Nephron progenitor cell (in vitro differentiated cells): ENCODE measurements around the gene CNTLN.

Source experiments
- DNase-seq: peaks from one replicate; pipeline ENCODE4 v3.0.0; 2021
- H3K27ac Mint-ChIP-seq: 2 replicates; pipeline ENCODE4 v1.8.0; 2021; ENCODE audit warnings: mild to moderate bottlenecking, moderate library complexity, mixed read lengths
- H3K27me3 Mint-ChIP-seq: 2 replicates; pipeline ENCODE4 v1.8.0; 2021; ENCODE audit warnings: mild to moderate bottlenecking, low read depth, mixed read lengths; ENCODE audit not compliant: poor library complexity
- H3K36me3 Mint-ChIP-seq: 2 replicates; pipeline ENCODE4 v1.8.0; 2021; ENCODE audit warnings: low read depth, mixed read lengths
- H3K4me1 Mint-ChIP-seq: 2 replicates; pipeline ENCODE4 v1.8.0; 2021; ENCODE audit warnings: mixed read lengths
- H3K4me3 Mint-ChIP-seq: 2 replicates; pipeline ENCODE4 v1.8.0; 2021; ENCODE audit warnings: mild to moderate bottlenecking, moderate library complexity, mixed read lengths
- H3K9me3 Mint-ChIP-seq: 2 replicates; pipeline ENCODE4 v1.8.0; 2021; ENCODE audit warnings: mild to moderate bottlenecking, moderate library complexity, mixed read lengths
- TF ChIP-seq, protein P1 (sequence below): fragments of 200-600 bp; sonication (generic); IDR thresholded peaks from 2 replicates; pipeline ENCODE4 v1.5.0; 2021; ENCODE audit warnings: antibody characterized with exemption

CNTLN gene

DNA sequence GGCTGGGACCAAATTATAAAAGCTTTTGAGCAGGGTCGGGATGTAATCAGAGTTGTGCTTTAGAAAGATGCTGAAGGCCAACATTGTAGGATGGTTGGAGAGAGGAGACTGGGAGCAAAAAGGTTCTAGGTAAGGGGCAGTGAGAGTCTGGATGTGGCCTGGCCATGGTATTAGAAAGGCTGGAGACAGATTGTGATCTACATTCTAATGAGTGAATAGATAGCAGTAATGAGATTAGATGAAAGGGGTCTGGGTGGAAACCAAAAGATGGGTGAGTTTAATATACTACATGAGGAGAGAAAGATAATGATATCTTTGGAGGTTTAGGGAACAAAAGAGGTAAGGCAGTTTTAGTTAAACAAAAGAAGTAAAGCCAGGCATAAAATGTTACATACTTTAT, 355.3 kb downstream of the CNTLN start:
- Mint-ChIP-seq H3K27ac (no peak overlapping the region), H3K27me3 (no peaks in the 10 kb centered on the region), H3K9me3 (no peaks in the 10 kb centered on the region), H3K4me1 (no peaks in the 10 kb centered on the region), H3K36me3 (no peaks in the 10 kb centered on the region), H3K4me3 (no peak overlapping the region)
- no peak for DNase-seq
- TF ChIP-seq, protein P1, sequence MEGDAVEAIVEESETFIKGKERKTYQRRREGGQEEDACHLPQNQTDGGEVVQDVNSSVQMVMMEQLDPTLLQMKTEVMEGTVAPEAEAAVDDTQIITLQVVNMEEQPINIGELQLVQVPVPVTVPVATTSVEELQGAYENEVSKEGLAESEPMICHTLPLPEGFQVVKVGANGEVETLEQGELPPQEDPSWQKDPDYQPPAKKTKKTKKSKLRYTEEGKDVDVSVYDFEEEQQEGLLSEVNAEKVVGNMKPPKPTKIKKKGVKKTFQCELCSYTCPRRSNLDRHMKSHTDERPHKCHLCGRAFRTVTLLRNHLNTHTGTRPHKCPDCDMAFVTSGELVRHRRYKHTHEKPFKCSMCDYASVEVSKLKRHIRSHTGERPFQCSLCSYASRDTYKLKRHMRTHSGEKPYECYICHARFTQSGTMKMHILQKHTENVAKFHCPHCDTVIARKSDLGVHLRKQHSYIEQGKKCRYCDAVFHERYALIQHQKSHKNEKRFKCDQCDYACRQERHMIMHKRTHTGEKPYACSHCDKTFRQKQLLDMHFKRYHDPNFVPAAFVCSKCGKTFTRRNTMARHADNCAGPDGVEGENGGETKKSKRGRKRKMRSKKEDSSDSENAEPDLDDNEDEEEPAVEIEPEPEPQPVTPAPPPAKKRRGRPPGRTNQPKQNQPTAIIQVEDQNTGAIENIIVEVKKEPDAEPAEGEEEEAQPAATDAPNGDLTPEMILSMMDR: no peak

- H3K36me3 Mint-ChIP-seq: peaks cover 4% of the 10 kb centered on the region
- no peaks in the 10 kb centered on the region for H3K4me1 Mint-ChIP-seq
- no peak for DNase-seq
- no peak overlapping the region for H3K4me3 Mint-ChIP-seq
- no peaks in the 10 kb centered on the region for H3K9me3 Mint-ChIP-seq
- TF ChIP-seq, protein P1: no peak
- no peak overlapping the region for H3K27ac Mint-ChIP-seq
- H3K27me3 Mint-ChIP-seq: no peaks in the 10 kb centered on the region
Measured at GRCh38 chr9:17491780-17492179, 356.9 kb downstream of the CNTLN start.

GRCh38 chr9:17503196-17503595, 368.4 kb downstream of the CNTLN start:
- no peaks in the 10 kb centered on the region for H3K9me3 Mint-ChIP-seq
- H3K27me3 Mint-ChIP-seq: no peaks in the 10 kb centered on the region
- no peaks in the 10 kb centered on the region for H3K4me1 Mint-ChIP-seq
- no peak for DNase-seq
- no peaks in the 10 kb centered on the region for H3K36me3 Mint-ChIP-seq
- TF ChIP-seq, protein P1: no peak
- no peak overlapping the region for H3K27ac Mint-ChIP-seq
- no peak overlapping the region for H3K4me3 Mint-ChIP-seq

DNA sequence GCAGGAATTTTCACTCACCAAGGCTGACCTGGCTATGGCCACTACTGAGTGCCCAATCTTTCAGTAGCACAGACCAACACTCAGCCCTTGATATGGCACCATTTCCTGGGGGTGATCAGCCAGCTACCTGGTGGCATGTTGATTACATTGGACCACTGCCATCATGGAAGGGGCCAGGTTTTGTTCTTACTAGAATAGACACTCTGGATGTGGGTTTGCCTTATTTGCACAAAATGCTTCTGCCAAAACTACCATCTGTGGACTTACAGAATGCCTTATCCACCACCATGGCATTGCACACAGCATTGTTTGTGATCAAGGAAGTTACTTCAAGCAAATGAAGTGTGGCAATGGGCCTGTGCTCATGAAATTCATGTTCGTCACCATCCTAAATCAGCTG, 374.3 kb downstream of the CNTLN start:
- Mint-ChIP-seq H3K36me3 (no peaks in the 10 kb centered on the region), H3K9me3 (no peaks in the 10 kb centered on the region), H3K27ac (no peak overlapping the region), H3K4me1 (no peaks in the 10 kb centered on the region), H3K27me3 (no peaks in the 10 kb centered on the region), H3K4me3 (no peak overlapping the region)
- DNase-seq: no peak
- TF ChIP-seq, protein P1: no peak

- TF ChIP-seq, protein P1: no peak
- H3K4me3 Mint-ChIP-seq: no peak overlapping the region
- H3K36me3 Mint-ChIP-seq: no peaks in the 10 kb centered on the region
- H3K27ac Mint-ChIP-seq: no peak overlapping the region
- H3K27me3 Mint-ChIP-seq: no peaks in the 10 kb centered on the region
- DNase-seq: no peak
- no peaks in the 10 kb centered on the region for H3K4me1 Mint-ChIP-seq
- H3K9me3 Mint-ChIP-seq: no peaks in the 10 kb centered on the region
Measured at GRCh38 chr9:17509701-17510100, 374.9 kb downstream of the CNTLN start.

- H3K4me3 Mint-ChIP-seq: no peak overlapping the region
Measured at GRCh38 chr9:17519761-17520160, 384.9 kb downstream of the CNTLN start.

More at GRCh38 chr9:17519761-17520160, 384.9 kb downstream of the CNTLN start:
- Mint-ChIP-seq H3K9me3 (no peaks in the 10 kb centered on the region), H3K4me1 (peaks cover 10% of the 10 kb centered on the region), H3K27me3 (peaks cover 4% of the 10 kb centered on the region), H3K27ac (no peak overlapping the region), H3K36me3 (no peaks in the 10 kb centered on the region)
- no peak for DNase-seq
- TF ChIP-seq, protein P1: no peak
